Upper lobe of right lung (tissue), 1 donor: ENCODE measurements around the gene C1orf53. TPM values are rescaled to one million over a fixed set of nuclear protein-coding genes. Genes with fewer than 3 reads are reported as not detected.

Experiments used
- ATAC-seq: fragments of 200-7000 bp; cut with Tn5 transposase; one replicate; pipeline ENCODE4 v1.9.1; 2020; ENCODE audit warnings: mild to moderate bottlenecking, moderate library complexity
- DNase-seq: peaks from one replicate; pipeline ENCODE4 v3.0.0-alpha.2; 2020
- H3K27ac ChIP-seq: fragments of 200-600 bp; one replicate; pipeline ENCODE4 v1.8.0; 2022
- H3K27me3 ChIP-seq: fragments of 200-600 bp; one replicate; pipeline ENCODE4 v1.8.0; 2022; ENCODE audit warnings: mild to moderate bottlenecking
- H3K36me3 ChIP-seq: fragments of 200-600 bp; one replicate; pipeline ENCODE4 v1.8.0; 2022
- H3K4me1 ChIP-seq: fragments of 200-600 bp; one replicate; pipeline ENCODE4 v1.8.0; 2022
- H3K4me3 ChIP-seq: fragments of 200-600 bp; one replicate; pipeline ENCODE4 v1.8.0; 2022; ENCODE audit warnings: mild to moderate bottlenecking
- H3K9me3 ChIP-seq: fragments of 200-600 bp; one replicate; pipeline ENCODE4 v1.8.0; 2022
- intact Hi-C: fragments of 100-400 bp; cut with DNase I; formaldehyde crosslinking; loops from one replicate; pipeline ENCODE4 v1.11.0; 2022
- total RNA-seq: library from RNA; stranded (reverse); fragmentation: NEBNext Ultra II Directional; extraction: Animal tissue kit (Norgen Biotek cat#: 25700); gene quantifications from one replicate; pipeline ENCODE4 v1.2.1, GENCODE V29; 2021
- TF ChIP-seq, protein P1 (sequence below): fragments of 200-600 bp; IDR thresholded peaks from one replicate; pipeline ENCODE4 v1.8.0; 2022; ENCODE audit warnings: antibody characterized with exemption
- donor health status: DM: no; HTN: yes; CAD: no; lungs with severe emphysema.

Gene C1orf53
- total RNA-seq, 1 donor from 2014 or later = 4.0 TPM

DNA sequence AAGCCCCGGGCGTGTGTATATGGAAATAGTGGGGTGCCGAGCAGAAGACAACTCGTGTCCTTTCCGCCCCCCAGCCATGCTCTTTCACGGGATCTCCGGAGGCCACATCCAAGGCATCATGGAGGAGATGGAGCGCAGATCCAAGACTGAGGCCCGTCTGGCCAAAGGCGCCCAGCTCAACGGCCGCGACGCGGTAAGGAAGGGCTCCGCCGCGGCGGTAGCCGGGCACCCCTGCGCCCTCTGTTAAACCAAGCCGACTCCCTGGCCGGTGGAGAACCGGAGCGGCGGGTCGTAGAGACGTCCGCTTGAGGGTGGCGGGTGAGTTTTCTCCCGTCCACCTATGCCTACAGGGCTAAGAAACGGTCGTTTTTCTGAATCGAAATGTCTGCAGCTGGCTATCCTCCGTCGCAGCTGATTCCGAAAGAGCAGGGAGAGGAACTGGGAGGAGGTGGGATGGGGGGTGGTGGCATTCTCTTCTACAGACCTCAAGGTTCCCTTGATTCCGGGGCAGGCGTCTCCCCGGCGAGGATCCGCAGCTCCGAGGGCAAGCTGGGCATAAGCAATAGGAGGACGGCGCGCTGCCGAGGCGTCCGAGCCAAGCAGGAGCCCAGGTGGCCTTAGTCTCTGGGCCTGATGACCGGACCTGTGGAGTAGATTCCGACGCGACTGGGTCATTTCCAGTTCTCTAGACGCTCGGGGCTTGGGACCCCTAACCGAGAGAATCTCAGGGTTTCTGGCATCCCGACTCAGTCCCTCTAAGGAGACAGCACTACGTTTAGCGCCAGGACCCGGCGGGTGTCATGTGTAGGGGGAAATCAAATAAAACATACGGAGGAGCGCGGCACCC is 15.6 kb downstream of the C1orf53 start:
- Histone ChIP-seq H3K27ac (peak overlapping the region; percentile 6), H3K4me1 (peaks cover 47% of the 10 kb centered on the region), H3K4me3 (peak overlapping the region; percentile 42), H3K27me3 (peaks cover 100% of the 10 kb centered on the region), H3K9me3 (no peaks in the 10 kb centered on the region), H3K36me3 (no peaks in the 10 kb centered on the region)
- no peak for DNase-seq
- ATAC-seq = peak; percentile 24
- intact Hi-C loops = no loop called here
- TF ChIP-seq, protein P1, sequence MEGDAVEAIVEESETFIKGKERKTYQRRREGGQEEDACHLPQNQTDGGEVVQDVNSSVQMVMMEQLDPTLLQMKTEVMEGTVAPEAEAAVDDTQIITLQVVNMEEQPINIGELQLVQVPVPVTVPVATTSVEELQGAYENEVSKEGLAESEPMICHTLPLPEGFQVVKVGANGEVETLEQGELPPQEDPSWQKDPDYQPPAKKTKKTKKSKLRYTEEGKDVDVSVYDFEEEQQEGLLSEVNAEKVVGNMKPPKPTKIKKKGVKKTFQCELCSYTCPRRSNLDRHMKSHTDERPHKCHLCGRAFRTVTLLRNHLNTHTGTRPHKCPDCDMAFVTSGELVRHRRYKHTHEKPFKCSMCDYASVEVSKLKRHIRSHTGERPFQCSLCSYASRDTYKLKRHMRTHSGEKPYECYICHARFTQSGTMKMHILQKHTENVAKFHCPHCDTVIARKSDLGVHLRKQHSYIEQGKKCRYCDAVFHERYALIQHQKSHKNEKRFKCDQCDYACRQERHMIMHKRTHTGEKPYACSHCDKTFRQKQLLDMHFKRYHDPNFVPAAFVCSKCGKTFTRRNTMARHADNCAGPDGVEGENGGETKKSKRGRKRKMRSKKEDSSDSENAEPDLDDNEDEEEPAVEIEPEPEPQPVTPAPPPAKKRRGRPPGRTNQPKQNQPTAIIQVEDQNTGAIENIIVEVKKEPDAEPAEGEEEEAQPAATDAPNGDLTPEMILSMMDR = no peak

DNA sequence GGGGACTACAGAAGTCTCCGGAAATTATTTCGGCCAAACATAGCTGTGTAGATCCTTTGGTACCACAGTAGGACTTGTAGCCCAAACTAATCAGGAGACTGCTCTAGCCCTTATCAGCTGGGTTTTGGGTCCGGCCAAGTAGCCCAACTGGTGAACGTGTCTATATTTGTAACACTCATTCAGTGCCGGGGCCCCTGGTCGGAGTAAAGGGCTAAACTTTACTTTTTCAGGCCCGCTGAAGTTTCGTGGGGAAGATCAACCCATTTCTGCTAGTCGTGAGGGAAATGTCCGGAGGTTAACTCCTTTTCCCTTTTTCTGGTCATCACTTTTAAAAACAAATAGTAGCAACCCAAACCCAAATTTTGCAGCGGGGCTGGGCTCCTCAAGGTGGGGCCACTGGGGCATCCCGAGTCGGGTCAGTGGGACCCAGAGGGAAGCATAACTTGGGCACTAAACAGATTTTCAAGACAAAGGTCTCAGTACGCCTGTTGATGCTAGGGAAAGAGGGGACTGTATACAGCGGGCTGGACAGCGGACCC is 16.4 kb downstream of the C1orf53 start:
- ATAC-seq = no peak
- Histone ChIP-seq H3K27ac (no peak overlapping the region), H3K4me3 (peak overlapping the region; percentile 14), H3K9me3 (no peaks in the 10 kb centered on the region), H3K27me3 (peaks cover 100% of the 10 kb centered on the region), H3K36me3 (no peaks in the 10 kb centered on the region), H3K4me1 (peaks cover 42% of the 10 kb centered on the region)
- no peak for DNase-seq
- TF ChIP-seq, protein P1 = no peak
- intact Hi-C loops = no loop called here

DNA sequence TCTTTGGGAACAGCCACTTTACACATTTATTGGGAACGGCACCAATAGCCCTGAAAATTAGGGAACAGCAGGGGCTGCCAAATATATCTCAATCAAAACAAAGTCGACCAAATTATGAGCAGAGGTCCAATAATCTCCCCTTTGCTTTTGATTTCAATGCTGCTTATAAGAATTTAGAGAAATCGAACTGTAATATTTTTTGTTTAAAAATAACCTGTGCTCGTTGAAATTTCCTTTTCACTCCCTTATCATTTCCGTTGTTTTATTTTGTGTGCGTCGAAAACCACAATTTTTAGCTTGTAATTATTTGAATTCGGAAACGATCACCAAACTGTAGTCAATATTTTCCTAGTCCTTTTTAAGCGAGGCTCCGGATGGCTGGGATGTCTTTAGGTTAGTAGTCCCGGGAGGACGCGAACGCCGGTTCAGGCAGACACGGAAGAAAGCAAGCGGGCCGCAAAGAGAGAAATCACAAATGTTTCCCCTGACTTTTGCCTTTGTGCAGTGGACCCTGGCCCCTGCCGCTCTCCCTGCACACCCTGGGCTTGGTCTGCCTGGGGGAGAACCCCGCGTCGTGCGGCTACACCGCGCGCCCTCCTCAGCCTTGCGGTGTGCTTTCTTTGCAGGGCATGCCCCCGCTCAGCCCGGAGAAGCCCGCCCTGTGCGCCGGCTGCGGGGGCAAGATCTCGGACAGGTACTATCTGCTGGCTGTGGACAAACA is 17.1 kb downstream of the C1orf53 start:
- no peaks in the 10 kb centered on the region for H3K36me3 ChIP-seq
- DNase-seq = no peak
- peaks cover 42% of the 10 kb centered on the region for H3K4me1 ChIP-seq
- TF ChIP-seq, protein P1 = no peak
- peaks cover 96% of the 10 kb centered on the region for H3K27me3 ChIP-seq
- no peaks in the 10 kb centered on the region for H3K9me3 ChIP-seq
- intact Hi-C loops = no loop called here
- ATAC-seq = no peak
- H3K4me3 ChIP-seq = peak overlapping the region; percentile 15
- no peak overlapping the region for H3K27ac ChIP-seq

DNA sequence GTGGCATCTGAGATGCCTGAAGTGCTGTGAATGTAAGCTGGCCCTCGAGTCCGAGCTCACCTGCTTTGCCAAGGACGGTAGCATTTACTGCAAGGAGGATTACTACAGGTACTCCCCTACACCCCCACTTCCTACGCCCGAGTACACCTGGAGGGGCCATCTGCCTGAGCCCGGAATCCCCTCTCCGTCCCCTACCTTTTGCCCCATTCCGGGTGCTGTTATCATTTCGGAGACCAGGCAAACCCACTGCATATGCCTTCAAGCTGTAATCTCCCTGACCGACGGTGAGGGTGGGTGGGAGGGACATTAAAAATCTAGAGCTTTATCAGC is 17.6 kb downstream of the C1orf53 start:
- peak overlapping the region; percentile 15 for H3K4me3 ChIP-seq
- peaks cover 42% of the 10 kb centered on the region for H3K4me1 ChIP-seq
- ATAC-seq = no peak
- intact Hi-C loops = no loop called here
- peaks cover 91% of the 10 kb centered on the region for H3K27me3 ChIP-seq
- H3K9me3 ChIP-seq = no peaks in the 10 kb centered on the region
- no peaks in the 10 kb centered on the region for H3K36me3 ChIP-seq
- DNase-seq = no peak
- TF ChIP-seq, protein P1 = no peak
- no peak overlapping the region for H3K27ac ChIP-seq

DNA sequence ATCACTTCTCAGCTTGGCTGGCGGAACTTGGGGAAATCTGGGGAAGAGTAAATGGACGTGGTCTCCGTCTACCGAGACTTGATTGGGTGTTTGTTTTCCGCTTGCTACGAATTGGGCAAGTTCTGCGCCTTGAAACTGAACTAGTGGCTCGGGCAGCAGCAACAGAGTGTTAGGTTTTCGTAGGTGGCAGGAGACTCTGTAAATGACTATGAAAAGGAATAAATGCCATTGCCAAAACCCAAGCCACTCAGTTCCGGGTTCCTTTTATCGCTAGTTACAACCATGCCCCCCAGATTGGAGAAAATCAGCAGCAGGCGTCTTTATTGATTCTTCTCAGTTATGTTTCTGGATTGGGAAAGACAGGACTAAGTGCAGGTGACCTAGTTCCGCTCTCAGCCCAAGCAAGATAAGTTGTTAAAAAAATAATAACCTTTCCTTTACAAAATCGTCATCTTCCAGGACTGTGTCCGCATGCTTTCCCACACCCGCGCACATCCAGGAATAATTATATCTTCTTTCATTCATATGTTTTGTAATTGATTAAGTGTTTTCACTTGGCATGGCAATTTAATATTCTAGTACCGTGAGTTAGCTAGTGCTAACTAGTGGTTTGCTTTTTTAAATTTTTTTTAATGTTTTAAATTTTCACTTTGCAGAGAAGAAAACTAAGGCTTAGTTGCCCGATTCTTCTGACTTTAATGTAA is 18.1 kb downstream of the C1orf53 start:
- ATAC-seq (no peak), DNase-seq (no peak)
- Histone ChIP-seq H3K4me3 (no peak overlapping the region), H3K27me3 (peaks cover 86% of the 10 kb centered on the region), H3K9me3 (no peaks in the 10 kb centered on the region), H3K36me3 (no peaks in the 10 kb centered on the region), H3K27ac (no peak overlapping the region), H3K4me1 (peaks cover 41% of the 10 kb centered on the region)
- TF ChIP-seq, protein P1 = no peak
- intact Hi-C loops = no loop called here
